Sigmoid colon (tissue), 4 donors: ENCODE measurements around the gene GOLGA6L9.
"Not testable (repeated sequence)": the region's sequence is repeated elsewhere in the genome, so short reads cannot be mapped to it uniquely, and the experiment has no call there.

Source experiments
- EP300 ChIP-seq, 4 donors: sonication (generic); formaldehyde crosslinking; IDR thresholded peaks; one replicate each; pipeline ENCODE4 v1.6.1; 2017; ENCODE audit warnings: antibody characterized with exemption in 4 of 4
- POLR2A ChIP-seq, 2 donors: fragments of 450-650 bp; IDR thresholded peaks; one replicate each; pipeline ENCODE4 v1.6.1; 2016; ENCODE audit warnings: antibody characterized with exemption in 2 of 2, mild to moderate bottlenecking in 2 of 2, moderate library complexity in 2 of 2

- TF ChIP-seq EP300, POLR2A (IDR thresholded peaks at IDR 0.05): not testable (repeated sequence)
Observed at GRCh38 chr15:82465629-82466028, 36.0 kb downstream of the GOLGA6L9 start.
